Amygdala (tissue), 56 donors: ENCODE measurements around the gene USP9Y.
A peak's percentile ranks its signal among the peaks of the same experiment; 100 is the strongest.

Source experiments
- DNase-seq, 56 donors: peaks; one replicate each; lab custom pipeline; 2025; lab: John Stamatoyannopoulos, UW

Gene USP9Y

GRCh38 chrY:12765976-12766375 is 64.9 kb downstream of the USP9Y start:
- DNase-seq: peak in 1 of 56 donors; percentile 0

GRCh38 chrY:12784521-12784920 is 83.5 kb downstream of the USP9Y start:
- DNase-seq: no peak

- no peak for DNase-seq
Observed at GRCh38 chrY:12793999-12794398, 93.0 kb downstream of the USP9Y start.

GRCh38 chrY:12808046-12808445 is 107.0 kb downstream of the USP9Y start:
- no peak for DNase-seq

- DNase-seq: no peak
Observed at GRCh38 chrY:12809034-12809433, 108.0 kb downstream of the USP9Y start.

DNA sequence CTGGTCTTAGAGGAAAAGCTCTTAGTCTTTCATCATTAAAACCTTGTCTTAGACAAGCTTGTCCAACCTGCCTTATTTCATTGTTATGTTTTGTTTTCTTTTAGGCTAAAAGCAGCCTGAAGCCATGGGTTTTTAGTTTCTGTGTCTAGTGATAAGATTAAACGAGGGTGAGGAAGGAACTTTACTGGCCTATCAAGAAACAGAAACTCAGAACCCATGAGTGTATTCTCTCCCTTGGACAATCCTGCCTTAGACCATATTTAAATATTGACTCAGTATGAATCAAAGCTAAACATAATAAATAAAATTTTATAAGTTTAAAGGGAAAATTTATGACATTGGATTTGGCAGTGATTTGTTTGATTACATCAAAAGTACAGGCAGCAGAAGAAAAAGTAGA is 122.4 kb downstream of the USP9Y start:
- DNase-seq: no peak

- DNase-seq: no peak
Observed at GRCh38 chrY:12826791-12827190, 125.8 kb downstream of the USP9Y start.

GRCh38 chrY:12833284-12833683 is 132.3 kb downstream of the USP9Y start:
- DNase-seq: no peak

- peak in 12 of 56 donors; percentile 0 to 14 (median 0) for DNase-seq
Observed at GRCh38 chrY:12837550-12837949, 136.5 kb downstream of the USP9Y start.

- no peak for DNase-seq
Observed at GRCh38 chrY:12841368-12841767, 140.3 kb downstream of the USP9Y start.

DNA sequence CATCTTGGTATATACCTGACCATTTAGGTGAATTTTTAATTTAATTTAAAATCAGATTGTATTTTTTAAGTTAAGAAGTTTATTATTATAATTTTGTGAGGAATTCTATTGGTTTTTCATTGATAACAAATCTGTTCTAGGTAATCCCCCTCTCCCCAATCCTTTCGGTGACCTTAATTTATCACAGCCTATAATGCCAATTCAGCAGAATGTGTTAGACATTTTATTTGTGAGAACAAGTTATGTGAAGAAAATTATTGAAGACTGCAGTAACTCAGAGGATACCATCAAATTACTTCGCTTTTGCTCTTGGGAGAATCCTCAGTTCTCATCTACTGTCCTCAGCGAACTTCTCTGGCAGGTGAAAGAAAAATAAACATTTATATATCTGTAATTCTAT is 145.8 kb downstream of the USP9Y start:
- DNase-seq: no peak

DNA sequence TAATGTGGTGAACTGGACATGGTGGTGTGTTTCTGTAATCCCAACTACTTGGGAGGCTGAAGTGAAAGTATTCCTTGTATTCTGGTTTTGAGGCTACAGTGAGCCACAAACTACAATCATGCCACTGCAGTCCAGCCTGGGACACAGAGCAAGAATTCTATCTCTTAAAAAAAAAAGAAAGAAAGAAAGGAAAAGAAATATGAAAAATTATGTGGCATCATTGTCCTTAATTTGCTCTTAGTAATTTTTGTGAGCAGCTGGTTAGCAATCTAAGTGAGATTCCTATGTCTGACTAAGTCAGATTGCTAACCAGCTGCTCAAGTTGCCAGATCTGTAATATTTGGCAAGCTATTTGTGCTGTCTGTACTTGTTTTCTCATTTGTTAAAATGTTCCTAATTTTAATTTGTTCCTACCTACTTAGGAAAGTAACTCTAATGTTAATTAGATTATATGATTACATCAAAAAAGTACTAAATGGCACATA is 154.8 kb downstream of the USP9Y start:
- DNase-seq: no peak

GRCh38 chrY:12867960-12868359 is 166.9 kb downstream of the USP9Y start:
- DNase-seq: no peak

DNA sequence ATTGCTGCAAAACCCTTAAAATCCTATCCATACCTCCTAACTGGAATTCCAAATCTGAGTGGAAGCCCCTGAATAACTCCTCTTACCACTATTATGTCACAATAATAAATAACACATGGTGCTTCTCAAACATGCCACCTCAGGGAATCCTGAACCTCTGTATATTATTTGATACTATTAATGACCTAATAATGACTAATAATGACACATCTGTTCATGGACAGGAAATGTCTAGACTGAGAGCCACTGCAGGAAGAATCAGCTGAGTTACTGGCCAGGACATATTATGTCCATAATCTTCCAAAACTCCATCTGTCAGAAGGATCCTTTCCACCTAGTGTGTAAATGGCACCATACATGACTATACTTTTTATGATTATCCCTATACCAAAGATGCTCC is 195.9 kb downstream of the USP9Y start:
- no peak for DNase-seq

DNA sequence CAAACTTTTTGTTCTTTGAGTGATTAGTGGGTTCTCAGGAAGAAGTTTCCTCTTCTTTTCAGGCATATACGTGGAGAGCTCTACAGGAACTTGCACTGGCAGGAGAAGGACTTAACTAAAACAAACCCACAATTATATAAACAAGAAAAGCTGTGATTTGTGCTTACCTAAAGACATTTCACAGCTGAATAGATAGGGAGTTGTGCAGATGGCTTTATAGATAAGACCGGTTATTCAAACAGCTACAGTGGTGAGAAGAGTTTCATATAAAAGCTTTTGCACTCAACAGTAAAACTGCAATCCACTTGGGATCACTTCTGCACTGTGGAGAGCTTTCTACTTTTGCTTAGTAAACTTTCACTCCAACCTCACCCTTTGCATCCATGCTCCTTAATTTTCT is 197.6 kb downstream of the USP9Y start:
- DNase-seq: no peak

- peak in 33 of 56 donors; percentile 13 to 89 (median 74) for DNase-seq
Observed at GRCh38 chrY:12904618-12905516, 203.8 kb downstream of the USP9Y start, which contains the start of gene DDX3Y. DDX3Y (plus strand) TSS chrY:12904868; CDS start chrY:12904937, 69 bp downstream.

- peak in 33 of 56 donors; percentile 3 to 73 (median 41) for DNase-seq
Observed at GRCh38 chrY:12905517-12905872, 204.5 kb downstream of the USP9Y start.

GRCh38 chrY:12905895-12906294 is 204.9 kb downstream of the USP9Y start:
- peak in 3 of 56 donors; percentile 0 to 15 (median 0) for DNase-seq
